CD1c-positive myeloid dendritic cell (primary cell): ENCODE results near the gene ORC6.

Source experiments
- DNase-seq: peaks from one replicate; pipeline ENCODE4 v3.0.0-alpha.2; 2016; ENCODE audit errors: extremely low spot score

Gene ORC6

GRCh38 chr16:46731691-46732555 is 42.5 kb downstream of the ORC6 start:
- DNase-seq = no peak

- no peak for DNase-seq
These were observed 43.1 kb downstream of the ORC6 start for GRCh38 chr16:46732561-46732960.

GRCh38 chr16:46733319-46733830 is 43.9 kb downstream of the ORC6 start:
- no peak for DNase-seq

GRCh38 chr16:46736695-46737094 is 47.2 kb downstream of the ORC6 start:
- DNase-seq = no peak

GRCh38 chr16:46737621-46738214 is 48.3 kb downstream of the ORC6 start:
- DNase-seq = no peak

GRCh38 chr16:46739934-46740333 is 50.5 kb downstream of the ORC6 start:
- no peak for DNase-seq

- DNase-seq = peak; percentile 65
These were observed 53.8 kb downstream of the ORC6 start for GRCh38 chr16:46743232-46743719.

GRCh38 chr16:46745617-46746016 is 56.2 kb downstream of the ORC6 start:
- DNase-seq = no peak

GRCh38 chr16:46746821-46747776 is 57.6 kb downstream of the ORC6 start:
- no peak for DNase-seq
